Psoas muscle (tissue), 8 donors: ENCODE measurements around the gene RBM27. TPM values are rescaled to one million over a fixed set of nuclear protein-coding genes. Genes with fewer than 3 reads are reported as not detected.
"Not testable (repeated sequence)": the region's sequence is repeated elsewhere in the genome, so short reads cannot be mapped to it uniquely, and the experiment has no call there.

ENCODE experiments used
- ATAC-seq, 4 donors: fragments of 200-7000 bp; cut with Tn5 transposase; one replicate each; pipeline ENCODE4 v1.9.1; 2020; ENCODE audit warnings: moderate library complexity in 3 of 4, mild to moderate bottlenecking in 2 of 4
- DNase-seq, 2 donors: peaks; one replicate each; pipeline ENCODE4 v3.0.0-alpha.2; 2020
- H3K27ac ChIP-seq: fragments of 200-600 bp; one replicate; pipeline ENCODE4 v1.8.0; 2022
- H3K27me3 ChIP-seq, 3 donors: fragments of 200-600 bp in 1 of 3; one replicate each; pipeline versions ENCODE4 v1.6.1 to v1.8.0; 2013 to 2022; ENCODE audit warnings: low read length in 2 of 3, mild to moderate bottlenecking in 2 of 3, moderate library complexity in 1 of 3; ENCODE audit not compliant: insufficient read depth in 3 of 3
- H3K36me3 ChIP-seq, 2 donors: fragments of 200-600 bp in 1 of 2; one replicate each; pipeline versions ENCODE4 v1.6.1 to v1.8.0; 2013 to 2022; ENCODE audit warnings: low read depth in 1 of 2, mild to moderate bottlenecking in 1 of 2, moderate library complexity in 1 of 2; ENCODE audit not compliant: insufficient read depth in 1 of 2
- H3K4me1 ChIP-seq: fragments of 200-600 bp; one replicate; pipeline ENCODE4 v1.8.0; 2022
- H3K4me3 ChIP-seq: fragments of 200-600 bp; one replicate; pipeline ENCODE4 v1.8.0; 2022; ENCODE audit warnings: mild to moderate bottlenecking
- H3K9me3 ChIP-seq: fragments of 200-600 bp; one replicate; pipeline ENCODE4 v1.8.0; 2022
- WGBS, 3 donors: extraction: QIAGEN DNeasy Blood & Tissue Kit; methylation state at CpG; one replicate each; pipeline versions ENCODE4 v1.1.6 to v1.1.7; 2013; 5-methylcytosine and 5-hydroxymethylcytosine counted together
- intact Hi-C, 2 donors: fragments of 100-400 bp; cut with DNase I; formaldehyde crosslinking; loops; one replicate each; pipeline versions ENCODE4 v1.11.0 to v1.14.2; 2022
- polyA plus RNA-seq, 3 donors: library from polyadenylated mRNA; stranded (reverse); fragments of 200-250 nt; gene quantifications; one replicate each; pipeline ENCODE4 v1.2.3, GENCODE V29; 2013
- total RNA-seq, 4 donors: library from RNA; stranded (reverse); fragmentation: NEBNext Ultra II Directional in 2 of 4; extraction: Animal tissue kit (Norgen Biotek cat#: 25700) in 2 of 4; gene quantifications; one replicate each; pipeline versions ENCODE4 v1.2.1 to v1.2.4, GENCODE V29; 2021 to 2023
- TF ChIP-seq, protein P1 (sequence below): fragments of 200-600 bp; IDR thresholded peaks from one replicate; pipeline ENCODE4 v1.8.0; 2022; ENCODE audit warnings: antibody characterized with exemption
- donor health status: healthy with polysubstance abuse.
- donor health status: DM: no; HTN: no; CAD: no; lungs with moderate emphysema.
- donor health status: Bipolar disorder and iron deficiency.
- donor health status: healthy.
- donor health status: DM: yes; HTN: yes; CAD: no.
- donor health status: DM: no; HTN: no; CAD: no.
- donor health status: DM: no; HTN: no; CAD: no.
- donor health status: DM: yes; HTN: yes; CAD: no.

RBM27 gene
- total and polyA plus RNA-seq, 7 donors: 5.7 to 17.0 (median 11.4) TPM

DNA sequence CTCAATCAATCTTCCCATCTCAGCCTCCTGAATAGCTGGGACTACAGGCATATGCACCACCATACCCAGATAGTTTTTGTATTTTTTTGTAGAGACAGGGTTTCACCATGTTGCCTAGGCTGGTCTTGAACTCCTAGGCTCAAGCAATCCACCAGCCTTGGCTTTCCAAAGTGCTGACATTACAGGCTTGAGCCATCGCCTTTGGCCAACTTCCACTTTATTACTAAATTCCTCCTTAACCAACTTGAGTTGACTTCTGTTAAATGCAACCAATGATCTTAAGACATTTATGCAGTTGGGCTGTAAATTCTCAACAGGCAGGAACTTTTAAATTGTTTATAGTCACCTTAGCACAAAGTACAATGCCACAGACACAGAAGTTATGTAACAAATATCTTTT is 23.7 kb upstream of the RBM27 start:
- intact Hi-C loops: no loop called here
- H3K4me3 ChIP-seq: no peak overlapping the region
- peaks cover 6% of the 10 kb centered on the region for H3K4me1 ChIP-seq
- ATAC-seq: no peak
- H3K36me3 ChIP-seq: peaks cover 0 to 46% of the 10 kb centered on the region in 2 donors
- no peak for DNase-seq
- 77 to 91% (median 81%) methylated on average over 1 of the region's 1 CpG for WGBS, 3 donors
- peaks cover 0 to 2% (median 0%) of the 10 kb centered on the region in 3 donors for H3K27me3 ChIP-seq
- no peak overlapping the region for H3K27ac ChIP-seq
- TF ChIP-seq, protein P1, sequence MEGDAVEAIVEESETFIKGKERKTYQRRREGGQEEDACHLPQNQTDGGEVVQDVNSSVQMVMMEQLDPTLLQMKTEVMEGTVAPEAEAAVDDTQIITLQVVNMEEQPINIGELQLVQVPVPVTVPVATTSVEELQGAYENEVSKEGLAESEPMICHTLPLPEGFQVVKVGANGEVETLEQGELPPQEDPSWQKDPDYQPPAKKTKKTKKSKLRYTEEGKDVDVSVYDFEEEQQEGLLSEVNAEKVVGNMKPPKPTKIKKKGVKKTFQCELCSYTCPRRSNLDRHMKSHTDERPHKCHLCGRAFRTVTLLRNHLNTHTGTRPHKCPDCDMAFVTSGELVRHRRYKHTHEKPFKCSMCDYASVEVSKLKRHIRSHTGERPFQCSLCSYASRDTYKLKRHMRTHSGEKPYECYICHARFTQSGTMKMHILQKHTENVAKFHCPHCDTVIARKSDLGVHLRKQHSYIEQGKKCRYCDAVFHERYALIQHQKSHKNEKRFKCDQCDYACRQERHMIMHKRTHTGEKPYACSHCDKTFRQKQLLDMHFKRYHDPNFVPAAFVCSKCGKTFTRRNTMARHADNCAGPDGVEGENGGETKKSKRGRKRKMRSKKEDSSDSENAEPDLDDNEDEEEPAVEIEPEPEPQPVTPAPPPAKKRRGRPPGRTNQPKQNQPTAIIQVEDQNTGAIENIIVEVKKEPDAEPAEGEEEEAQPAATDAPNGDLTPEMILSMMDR: no peak
- H3K9me3 ChIP-seq: no peaks in the 10 kb centered on the region

DNA sequence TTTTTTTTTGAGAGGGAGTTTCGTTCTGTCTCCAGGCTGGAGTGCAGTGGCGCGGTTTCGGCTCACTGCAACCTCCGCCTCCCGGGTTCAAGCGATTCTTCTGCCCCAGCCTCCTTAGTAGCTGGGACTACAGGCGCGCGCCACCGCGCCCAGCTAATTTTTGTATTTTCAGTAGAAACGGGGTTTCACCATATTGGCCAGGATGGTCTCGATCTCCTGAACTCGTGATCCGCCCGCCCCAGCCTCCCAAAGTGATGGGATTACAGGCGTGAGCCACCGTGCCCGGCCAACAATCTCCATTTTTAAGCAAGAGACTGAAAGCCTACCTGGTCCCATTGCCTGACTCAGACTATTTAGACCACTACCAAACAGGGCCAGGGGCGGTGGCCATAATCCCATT is 20.0 kb upstream of the RBM27 start:
- H3K36me3 ChIP-seq: peaks cover 0 to 10% of the 10 kb centered on the region in 2 donors
- peak overlapping the region; percentile 92 for H3K27ac ChIP-seq
- not testable (repeated sequence) for H3K9me3 ChIP-seq, H3K4me1 ChIP-seq, H3K27me3 ChIP-seq, ATAC-seq
- DNase-seq: peak in 1 of 2 donors; percentile 17
- 92 to 93% (median 92%) methylated on average over 20 to 21 of the region's 21 CpGs for WGBS, 3 donors
- intact Hi-C loops: loop anchor here (2.0 kb wide), 1 partner anchor 19 kb away; the partner anchor contains the start of gene RBM27 (in 2 of the 2)
- H3K4me3 ChIP-seq: peak overlapping the region; percentile 83

DNA sequence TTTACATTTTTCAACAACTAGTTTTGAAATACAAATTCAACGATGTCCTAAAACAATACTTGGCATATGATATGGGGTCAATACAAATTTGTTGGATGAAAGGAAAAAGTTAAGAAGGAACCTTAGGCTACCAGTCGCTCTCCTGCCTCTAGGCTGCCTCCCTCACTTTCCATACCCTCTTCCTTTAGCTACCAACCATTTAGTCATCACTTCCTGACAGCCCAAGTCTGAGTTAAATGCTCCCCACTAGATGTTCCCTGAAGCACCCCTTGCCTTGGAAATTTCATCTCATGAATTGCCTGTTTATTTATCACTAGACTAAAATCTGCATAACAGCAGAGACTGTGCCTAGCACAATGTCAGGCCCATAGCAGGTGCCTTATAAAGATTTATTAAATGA is 18.2 kb upstream of the RBM27 start:
- intact Hi-C loops: no loop called here
- Histone ChIP-seq H3K36me3 (peaks cover 0 to 4% of the 10 kb centered on the region in 2 donors), H3K4me3 (no peak overlapping the region), H3K27me3 (peaks cover 0 to 2% (median 0%) of the 10 kb centered on the region in 3 donors), H3K4me1 (peaks cover 6% of the 10 kb centered on the region), H3K9me3 (no peaks in the 10 kb centered on the region), H3K27ac (no peak overlapping the region)
- ATAC-seq: no peak
- WGBS, 3 donors: 72 to 88% (median 76%) methylated on average over 2 of the region's 2 CpGs
- TF ChIP-seq, protein P1: no peak
- DNase-seq: no peak

DNA sequence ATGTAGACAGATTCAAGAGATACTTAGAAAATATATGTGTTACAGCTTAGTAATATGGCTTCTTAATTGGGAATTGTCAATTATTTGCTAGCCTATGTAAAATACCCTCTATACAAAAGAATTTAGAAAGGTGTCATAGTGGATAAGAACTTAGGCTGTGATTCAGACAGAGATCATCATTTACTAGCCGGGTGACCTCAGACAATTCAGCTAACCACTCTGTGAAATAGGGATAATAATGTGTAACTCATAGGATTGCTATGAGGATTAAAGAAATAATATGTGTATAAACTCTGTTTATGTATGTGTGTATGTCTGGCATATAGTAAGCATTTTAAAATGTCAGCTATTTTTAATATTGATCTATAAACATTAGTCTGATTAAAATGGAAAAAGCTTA is 15.0 kb upstream of the RBM27 start:
- intact Hi-C loops: no loop called here
- Histone ChIP-seq H3K36me3 (no peaks in the 10 kb centered on the region), H3K4me1 (no peaks in the 10 kb centered on the region), H3K9me3 (no peaks in the 10 kb centered on the region), H3K4me3 (no peak overlapping the region), H3K27me3 (peaks cover 0 to 2% (median 0%) of the 10 kb centered on the region in 3 donors), H3K27ac (no peak overlapping the region)
- DNase-seq: no peak
- ATAC-seq: no peak
- TF ChIP-seq, protein P1: no peak
- 72 to 79% (median 73%) methylated on average over 1 of the region's 1 CpG for WGBS, 3 donors

DNA sequence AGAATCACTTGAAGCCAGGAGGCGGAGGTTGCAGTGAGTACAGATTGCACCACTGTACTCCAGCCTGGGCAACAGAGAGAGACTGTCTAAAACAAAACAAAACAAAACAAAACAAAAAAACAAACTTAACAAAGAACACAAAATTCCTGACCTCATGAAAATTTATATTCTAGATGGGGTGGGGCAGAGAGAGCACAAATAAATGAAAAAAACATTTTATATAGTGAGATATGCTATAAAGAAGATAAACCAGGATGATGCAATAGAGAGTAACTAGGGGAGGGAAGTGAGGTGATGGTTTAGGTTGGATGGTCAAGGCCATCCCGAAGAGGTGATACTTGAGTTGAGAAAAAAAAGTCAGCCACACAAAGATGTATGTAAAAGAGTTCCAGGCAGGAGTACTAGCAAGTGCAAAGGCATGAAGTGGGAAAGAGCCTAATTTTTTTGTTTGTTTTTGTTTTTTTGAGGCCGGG is 10.8 kb upstream of the RBM27 start:
- H3K27ac ChIP-seq: no peak overlapping the region
- H3K36me3 ChIP-seq: no peaks in the 10 kb centered on the region
- H3K4me1 ChIP-seq: no peaks in the 10 kb centered on the region
- 77 to 84% (median 82%) methylated on average over 3 of the region's 3 CpGs for WGBS, 3 donors
- no peaks in the 10 kb centered on the region for H3K9me3 ChIP-seq
- intact Hi-C loops: no loop called here
- no peaks in the 10 kb centered on the region for H3K27me3 ChIP-seq
- H3K4me3 ChIP-seq: no peak overlapping the region
- DNase-seq: no peak
- TF ChIP-seq, protein P1: no peak
- no peak for ATAC-seq
